ENCODE results near the gene SLC35C1. TPM values are rescaled to one million over a fixed set of nuclear protein-coding genes. Genes with fewer than 3 reads are reported as not detected.

The SLC35C1 gene
- total and polyA plus RNA-seq, 9 of the 15 experiments (the other 6 are each of a cell fraction or from before 2014, with no cell fraction given): 0.65 to 13.1 (median 2.4) TPM

DNA sequence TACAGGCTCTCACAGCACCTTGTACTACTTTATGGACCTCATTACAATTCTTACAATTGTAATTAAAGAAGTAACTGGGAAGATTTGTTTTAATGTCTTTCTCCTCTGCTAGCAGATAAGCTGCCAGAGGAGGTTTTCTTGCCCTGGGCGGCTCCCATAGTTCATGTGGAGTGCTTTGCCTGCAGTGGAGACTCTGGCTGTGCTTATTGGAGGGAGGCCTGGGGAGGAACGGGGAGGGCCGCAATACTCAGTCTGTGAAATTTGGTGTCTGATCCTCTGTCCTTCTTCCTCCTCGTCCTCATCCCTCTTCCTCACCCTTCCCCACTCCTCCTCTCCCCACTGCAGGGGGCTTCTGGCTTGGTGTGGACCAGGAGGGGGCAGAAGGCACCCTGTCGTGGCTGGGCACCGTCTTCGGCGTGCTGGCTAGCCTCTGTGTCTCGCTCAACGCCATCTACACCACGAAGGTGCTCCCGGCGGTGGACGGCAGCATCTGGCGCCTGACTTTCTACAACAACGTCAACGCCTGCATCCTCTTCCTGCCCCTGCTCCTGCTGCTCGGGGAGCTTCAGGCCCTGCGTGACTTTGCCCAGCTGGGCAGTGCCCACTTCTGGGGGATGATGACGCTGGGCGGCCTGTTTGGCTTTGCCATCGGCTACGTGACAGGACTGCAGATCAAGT lies 5.6 kb downstream of the SLC35C1 start:
- ATAC-seq (no peak), DNase-seq (ENCODE audit: extremely low read depth in 1 of 4, low spot score in 3 of 4) (no peak), FAIRE-seq (no peak)
- in situ Hi-C loops (cut with MboI): no loop called here
- H3K4me1 ChIP-seq (replicated peaks in 1 of 2; ENCODE audit: control insufficient read depth in 2 of 2, insufficient read depth in 2 of 2, low read length in 2 of 2): peaks cover 11 to 30% of the 10 kb centered on the region in 2 experiments; a peak in 4 of 5 replicates
- intact Hi-C loops (cut with micrococcal nuclease): no loop called here
- H3K27me3 ChIP-seq (ENCODE audit: control insufficient read depth in 2 of 2, insufficient read depth in 2 of 2, low read length in 2 of 2): no peaks in the 10 kb centered on the region
- peaks cover 42% of the 10 kb centered on the region; the same call in 2 of the 3 replicates for H3K36me3 ChIP-seq (ENCODE audit: control insufficient read depth, insufficient read depth, low read length)
- peaks cover 3% of the 10 kb centered on the region; the same call in 1 of the 2 replicates for H4K20me1 ChIP-seq (replicated peaks; ENCODE audit: control insufficient read depth, insufficient read depth, low read length)
- no peaks in the 10 kb centered on the region for H3K9me1 ChIP-seq (ENCODE audit: control insufficient read depth, insufficient read depth, low read length)
- no peak overlapping the region; a peak in 1 of 4 replicates for H3K9ac ChIP-seq (ENCODE audit: insufficient read depth in 1 of 2, low read depth in 2 of 2, low read length in 2 of 2)
- POLR2A ChIA-PET: interaction anchor here (1.0 kb wide), 1 partner anchor 13 kb away, joined by 6 read pairs; no protein-coding TSS in a partner anchor
- no peak overlapping the region for H2AFZ ChIP-seq (ENCODE audit: low read depth, low read length)
- peaks cover 22% of the 10 kb centered on the region for H3K79me2 ChIP-seq (ENCODE audit: control insufficient read depth, insufficient read depth, low read length)
- H3K4me3 ChIP-seq: no peak overlapping the region
- no TSS peak for BruUV-seq (replicated peaks)
- H3K27ac ChIP-seq (ENCODE audit: extremely low read depth, low read depth, low read length): no peak overlapping the region
- H3K9me3 ChIP-seq (replicated peaks; ENCODE audit: control insufficient read depth, insufficient read depth, low read depth, low read length): no peaks in the 10 kb centered on the region
- H3K4me2 ChIP-seq (ENCODE audit: insufficient read depth, low read length): no peak overlapping the region
- 91% methylated on average over 17 of the region's 23 CpGs for WGBS (ENCODE audit: insufficient coverage, low coverage, missing lambda C conversion rate)
- CTCF ChIA-PET (ENCODE audit: low intra/inter-chr PET ratio): no interaction called here
- no peak for TF ChIP-seq ZNF274 (IDR thresholded peaks at IDR 0.05; ENCODE audit: borderline replicate concordance, low read depth, low read length)
- 0 out of 2 replicates have a peak, but pooled peaks have one; percentile 24 for TF ChIP-seq POLR2G (IDR thresholded peaks at IDR 0.05; ENCODE audit: low read depth, low read length)

DNA sequence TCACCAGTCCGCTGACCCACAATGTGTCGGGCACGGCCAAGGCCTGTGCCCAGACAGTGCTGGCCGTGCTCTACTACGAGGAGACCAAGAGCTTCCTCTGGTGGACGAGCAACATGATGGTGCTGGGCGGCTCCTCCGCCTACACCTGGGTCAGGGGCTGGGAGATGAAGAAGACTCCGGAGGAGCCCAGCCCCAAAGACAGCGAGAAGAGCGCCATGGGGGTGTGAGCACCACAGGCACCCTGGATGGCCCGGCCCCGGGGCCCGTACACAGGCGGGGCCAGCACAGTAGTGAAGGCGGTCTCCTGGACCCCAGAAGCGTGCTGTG lies 6.1 kb downstream of the SLC35C1 start:
- intact Hi-C loops (cut with micrococcal nuclease) (no loop called here), in situ Hi-C loops (cut with MboI) (no loop called here)
- no peak for TF ChIP-seq CCNT2 (IDR thresholded peaks at IDR 0.05; ENCODE audit: borderline replicate concordance, extremely low read depth, insufficient read length, low read depth, low read length)
- peak; percentile 45; the same call in 1 of the 2 replicates for TF ChIP-seq RBFOX2 (IDR thresholded peaks at IDR 0.05; ENCODE audit: low read depth, low read length)
- H3K4me1 ChIP-seq (replicated peaks in 1 of 2; ENCODE audit: control insufficient read depth in 2 of 2, insufficient read depth in 2 of 2, low read length in 2 of 2): peaks cover 10 to 25% of the 10 kb centered on the region in 2 experiments; a peak in 4 of 5 replicates
- DNase-seq (ENCODE audit: extremely low read depth in 1 of 4, low spot score in 3 of 4) (no peak), ATAC-seq (no peak), FAIRE-seq (no peak)
- H3K36me3 ChIP-seq (ENCODE audit: control insufficient read depth, insufficient read depth, low read length): peaks cover 42% of the 10 kb centered on the region; the same call in 2 of the 3 replicates
- no TSS peak for BruUV-seq (replicated peaks)
- no peak overlapping the region for H3K9ac ChIP-seq (ENCODE audit: insufficient read depth in 1 of 2, low read depth in 2 of 2, low read length in 2 of 2)
- no peak overlapping the region for H3K27ac ChIP-seq (ENCODE audit: extremely low read depth, low read depth, low read length)
- H3K9me1 ChIP-seq (ENCODE audit: control insufficient read depth, insufficient read depth, low read length): no peaks in the 10 kb centered on the region
- H3K9me3 ChIP-seq (replicated peaks; ENCODE audit: control insufficient read depth, insufficient read depth, low read depth, low read length): no peaks in the 10 kb centered on the region
- H3K79me2 ChIP-seq (ENCODE audit: control insufficient read depth, insufficient read depth, low read length): peaks cover 17% of the 10 kb centered on the region
- ChIA-PET CTCF (ENCODE audit: low intra/inter-chr PET ratio) (no interaction called here), POLR2A (interaction anchor here (1.0 kb wide), 1 partner anchor 13 kb away, joined by 6 read pairs; no protein-coding TSS in a partner anchor)
- H3K27me3 ChIP-seq (ENCODE audit: control insufficient read depth in 2 of 2, insufficient read depth in 2 of 2, low read length in 2 of 2): no peaks in the 10 kb centered on the region
- H4K20me1 ChIP-seq (replicated peaks; ENCODE audit: control insufficient read depth, insufficient read depth, low read length): peaks cover 3% of the 10 kb centered on the region; the same call in 1 of the 2 replicates
- no peak overlapping the region for H2AFZ ChIP-seq (ENCODE audit: low read depth, low read length)
- no peak overlapping the region for H3K4me2 ChIP-seq (ENCODE audit: insufficient read depth, low read length)
- WGBS (ENCODE audit: insufficient coverage, low coverage, missing lambda C conversion rate): 88% methylated on average over 16 of the region's 17 CpGs
- H3K4me3 ChIP-seq: no peak overlapping the region

Measured in K562 (cell line).